K562 (cell line): ENCODE data around the gene RREB1. TPM values are rescaled to one million over a fixed set of nuclear protein-coding genes. Genes with fewer than 3 reads are reported as not detected.

ENCODE experiments used
- ATF4 ChIP-seq: fragments of 450-650 bp; formaldehyde crosslinking; IDR thresholded peaks from 2 replicates; pipeline ENCODE4 v1.4.0; 2022; ENCODE audit warnings: mild to moderate bottlenecking, moderate library complexity
- BHLHE40 ChIP-seq: IDR thresholded peaks from 2 replicates; pipeline ENCODE4 v1.6.1; 2011; ENCODE audit warnings: low read length, improper control_type of control experiment
- CHD1 ChIP-seq: fragments of 200-600 bp; sonication (generic); IDR thresholded peaks from one replicate; pipeline ENCODE4 v1.6.1; 2012; ENCODE audit warnings: mild to moderate bottlenecking, moderate library complexity, low read length, inconsistent platforms
- CREB3 ChIP-seq: fragments of 450-650 bp; conservative IDR thresholded peaks from 2 replicates; pipeline ENCODE4 v1.6.1; 2016; ENCODE audit warnings: missing genetic modification characterization, low read depth, mild to moderate bottlenecking, missing compliant biosample characterization, moderate library complexity
- ELF4 ChIP-seq: fragments of 450-650 bp; formaldehyde crosslinking; IDR thresholded peaks from 2 replicates; pipeline ENCODE4 v1.4.0; 2022; ENCODE audit warnings: missing genetic modification characterization
- HLTF ChIP-seq: fragments of 450-650 bp; IDR thresholded peaks from 2 replicates; pipeline ENCODE4 v1.6.1; 2016
- IRF9 ChIP-seq: fragments of 450-650 bp; IDR thresholded peaks from 2 replicates; pipeline ENCODE4 v1.6.1; 2016; ENCODE audit warnings: missing biosample characterization, missing genetic modification characterization
- MEF2A ChIP-seq: IDR thresholded peaks from 2 replicates; pipeline ENCODE4 v1.6.1; 2011; ENCODE audit warnings: low read depth, mild to moderate bottlenecking, low read length, moderate library complexity; ENCODE audit not compliant: control insufficient read depth
- MTA1 ChIP-seq: fragments of 450-650 bp; IDR thresholded peaks from 2 replicates; pipeline ENCODE4 v1.6.1; 2017; ENCODE audit warnings: borderline replicate concordance
- NEUROD1 ChIP-seq: fragments of 150-350 bp; IDR thresholded peaks from 2 replicates; pipeline ENCODE4 v1.6.1; 2014; ENCODE audit warnings: borderline replicate concordance, low read length, low read depth; ENCODE audit not compliant: partially characterized antibody
- NFIC ChIP-seq: fragments of 450-650 bp; IDR thresholded peaks from 2 replicates; pipeline ENCODE4 v1.6.1; 2017; ENCODE audit warnings: mild to moderate bottlenecking, inconsistent platforms
- POLR2A ChIP-seq: fragments of 450-650 bp; conservative IDR thresholded peaks from 2 replicates; pipeline ENCODE4 v1.6.1; 2016
- POLR2AphosphoS5 ChIP-seq: IDR thresholded peaks from 2 replicates; pipeline ENCODE4 v1.6.1; 2011; ENCODE audit warnings: mild to moderate bottlenecking, low read depth, low read length, moderate library complexity; ENCODE audit not compliant: control insufficient read depth, insufficient read depth
- POLR2B ChIP-seq: fragments of 450-650 bp; IDR thresholded peaks from 2 replicates; pipeline ENCODE4 v1.6.1; 2018; ENCODE audit warnings: low read depth; ENCODE audit not compliant: partially characterized antibody
- SMAD3 ChIP-seq: fragments of 450-650 bp; formaldehyde crosslinking; conservative IDR thresholded peaks from 2 replicates; pipeline ENCODE4 v1.4.0; 2020; ENCODE audit warnings: mild to moderate bottlenecking
- TEAD2 ChIP-seq: fragments of 450-650 bp; IDR thresholded peaks from 2 replicates; pipeline ENCODE4 v1.6.1; 2016; ENCODE audit warnings: missing genetic modification characterization, control low read depth, missing compliant biosample characterization
- U2AF2 ChIP-seq: fragments of 200-400 bp; formaldehyde crosslinking; optimal IDR thresholded peaks from 2 replicates; pipeline ENCODE3; 2017; ENCODE audit warnings: low read depth, mild to moderate bottlenecking, low read length
- YY1 ChIP-seq, 3 experiments: IDR thresholded peaks; 2 replicates each; pipeline ENCODE4 v1.6.1; 2011; ENCODE audit warnings: low read length in 2 of 3, mild to moderate bottlenecking in 2 of 3, moderate library complexity in 2 of 3, borderline replicate concordance in 1 of 3, control low read depth in 1 of 3, low read depth in 1 of 3; ENCODE audit not compliant: insufficient read depth in 3 of 3, insufficient replicate concordance in 2 of 3, control insufficient read depth in 1 of 3, insufficient read length in 1 of 3; ENCODE audit errors: extremely low read depth in 1 of 3
- ZBED1 ChIP-seq: IDR thresholded peaks from 2 replicates; pipeline ENCODE4 v1.6.1; 2014
- ZBTB17 ChIP-seq: fragments of 450-650 bp; formaldehyde crosslinking; IDR thresholded peaks from 2 replicates; pipeline ENCODE4 v1.4.0; 2020; ENCODE audit warnings: mild to moderate bottlenecking
- ZNF239 ChIP-seq: fragments of 250-450 bp; sonication (Bioruptor Pico); IDR thresholded peaks from 2 replicates; pipeline ENCODE4 v1.4.0; 2020; ENCODE audit warnings: mild to moderate bottlenecking
- ZNF384 ChIP-seq: IDR thresholded peaks from 2 replicates; pipeline ENCODE4 v1.6.1; 2012; ENCODE audit warnings: low read depth, low read length, improper control_type of control experiment
- ZNF511 ChIP-seq: sonication (generic); formaldehyde crosslinking; IDR thresholded peaks from 2 replicates; pipeline ENCODE4 v1.8.0; 2022; ENCODE audit warnings: mild to moderate bottlenecking, missing genetic modification reagents
- ZNF644 ChIP-seq: fragments of 200-800 bp; sonication (Bioruptor generic); IDR thresholded peaks from 2 replicates; pipeline ENCODE4 v1.6.1; 2016; ENCODE audit warnings: low read depth, missing genetic modification characterization, missing compliant biosample characterization
- ZNF780A ChIP-seq: fragments of 250-450 bp; sonication (Bioruptor Pico); IDR thresholded peaks from 2 replicates; pipeline ENCODE4 v1.5.0; 2021; ENCODE audit warnings: mild to moderate bottlenecking
- polyA plus RNA-seq, 8 experiments: library from polyadenylated mRNA; depleted of rRNA in 4 of 8; stranded (reverse) in 5 of 8; unstranded in 3 of 8; fragments of >200 nt; fragmentation: Nextera tagmentation in 2 of 8; fragmentation: Illumina TruSeq in 1 of 8; extraction: Ambion mirVana in 2 of 8; extraction: Trizol in 1 of 8; gene quantifications; 2 replicates each; pipeline versions ENCODE4 v1.2.1 to v1.2.3, GENCODE V29; 2011 to 2014; ENCODE audit warnings: inconsistent platforms in 1 of 8, missing spikeins in 1 of 8
- total RNA-seq, 7 experiments: library from RNA; depleted of rRNA in 6 of 7; stranded (reverse); fragments of >200 nt in 6 of 7; fragmentation: Illumina TruSeq in 2 of 7; extraction: Trizol in 2 of 7; gene quantifications; 2 replicates each; pipeline versions ENCODE4 v1.2.1 to v1.2.3, GENCODE V29; 2011 to 2021; ENCODE audit warnings: low replicate concordance in 1 of 7

Gene RREB1
- total and polyA plus RNA-seq, 9 of the 15 experiments (the other 6 are each of a cell fraction or from before 2014, with no cell fraction given) = 3.3 to 64.2 (median 19.3) TPM

- TF ChIP-seq MEF2A (peak; percentile 59; the same call in 1 of the 2 replicates), IRF9 (tag) (0 out of 2 replicates have a peak, but pooled peaks have one; percentile 31), ELF4 (peak; percentile 73), TEAD2 (tag) (no peak), NEUROD1 (no peak), YY1 (IDR thresholded peaks at IDR 0.05; ENCODE audit: borderline replicate concordance in 1 of 3, control insufficient read depth in 1 of 3, extremely low read depth in 1 of 3, insufficient read depth in 3 of 3, insufficient read length in 1 of 3, insufficient replicate concordance in 2 of 3, low read depth in 1 of 3, low read length in 2 of 3) (peak in 1 of 3 experiments; percentile 33), POLR2A (peak; percentile 56), NFIC (0 out of 2 replicates have a peak, but pooled peaks have one; percentile 23), U2AF2 (no peak), ZNF644 (tag) (peak; percentile 62; the same call in 1 of the 2 replicates), CHD1 (no peak), CREB3 (tag) (0 out of 2 replicates have a peak, but pooled peaks have one; percentile 20), POLR2B (peak; percentile 50), HLTF (0 out of 2 replicates have a peak, but pooled peaks have one; percentile 16), ZBTB17 (CRISPR knock-in tag) (peak; percentile 59), SMAD3 (CRISPR knock-in tag) (0 out of 2 replicates have a peak, but pooled peaks have one; percentile 2), BHLHE40 (no peak), ZNF511 (CRISPR knock-in tag) (no peak), ZNF239 (CRISPR knock-in tag) (no peak), MTA1 (no peak), POLR2AphosphoS5 (peak; percentile 38; the same call in 1 of the 2 replicates), ZNF780A (CRISPR knock-in tag) (no peak), ATF4 (0 out of 2 replicates have a peak, but pooled peaks have one; percentile 38), ZNF384 (peak; percentile 93), ZBED1 (no peak)
These were observed 38.4 kb downstream of the RREB1 start (continued) for GRCh38 chr6:7145885-7146828.
